Stimulated activated naive B cell treated with anti-CD40 and anti-IgM and Interleukin-4, amounts not matched to agents 10 μg/mL and 1 μg/mL and 100 μg/mL, for 72 hours (primary cell): ENCODE measurements around the gene FLT4.

ENCODE experiments used
- ATAC-seq, 2 donors: fragments of 150-1000 bp; cut with Tn5 transposase; replicated peaks; 2 replicates each; pipeline ENCODE4 v1.10.0; 2021; ENCODE audit warnings: moderate library complexity in 1 of 2
- DNase-seq: peaks from one replicate; pipeline ENCODE4 v3.0.0; 2021
- H3K27ac Mint-ChIP-seq: one replicate; pipeline ENCODE4 v1.8.0; 2022; ENCODE audit warnings: mild to moderate bottlenecking, mixed read lengths
- H3K27me3 Mint-ChIP-seq, 2 donors: one replicate each; pipeline ENCODE4 v1.8.0; 2022; ENCODE audit warnings: mixed read lengths in 2 of 2
- H3K36me3 Mint-ChIP-seq, 2 donors: one replicate each; pipeline ENCODE4 v1.8.0; 2022; ENCODE audit warnings: mixed read lengths in 2 of 2, mild to moderate bottlenecking in 1 of 2
- H3K4me1 Mint-ChIP-seq, 2 donors: one replicate each; pipeline ENCODE4 v1.8.0; 2022; ENCODE audit warnings: mixed read lengths in 2 of 2, mild to moderate bottlenecking in 1 of 2
- H3K4me3 Mint-ChIP-seq, 2 donors: one replicate each; pipeline ENCODE4 v1.8.0; 2022; ENCODE audit warnings: mild to moderate bottlenecking in 2 of 2, mixed read lengths in 2 of 2, moderate library complexity in 1 of 2
- H3K9me3 Mint-ChIP-seq, 2 donors: one replicate each; pipeline ENCODE4 v1.8.0; 2022; ENCODE audit warnings: mixed read lengths in 2 of 2, mild to moderate bottlenecking in 1 of 2

Gene FLT4

DNA sequence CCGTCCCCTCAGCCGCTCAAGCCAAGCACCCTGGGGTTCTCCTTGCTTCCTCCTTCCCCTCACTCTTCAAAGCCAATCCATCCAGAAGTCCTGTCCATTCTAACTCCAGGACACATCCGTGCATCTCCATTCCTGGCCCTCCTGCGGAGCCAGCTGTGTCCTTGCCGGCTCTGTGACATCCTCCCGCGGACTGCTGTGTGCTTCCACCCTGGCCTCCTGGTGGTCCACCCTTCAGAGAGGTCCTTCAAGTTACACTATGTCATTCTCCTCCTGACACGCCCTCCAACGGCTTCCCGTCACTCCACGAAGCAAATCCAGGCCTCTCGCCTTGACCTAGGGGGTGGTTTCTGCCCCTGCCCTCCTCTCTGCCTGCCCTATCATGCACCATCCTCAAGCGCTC is 45.1 kb downstream of the FLT4 start:
- H3K36me3 Mint-ChIP-seq, result no peaks in the 10 kb centered on the region
- H3K9me3 Mint-ChIP-seq, result no peaks in the 10 kb centered on the region
- no peaks in the 10 kb centered on the region for H3K4me1 Mint-ChIP-seq
- no peak for DNase-seq
- no peak for ATAC-seq
- peaks cover 0 to 5% of the 10 kb centered on the region in 2 donors for H3K27me3 Mint-ChIP-seq
- H3K4me3 Mint-ChIP-seq, result no peak overlapping the region
- H3K27ac Mint-ChIP-seq, result no peak overlapping the region

DNA sequence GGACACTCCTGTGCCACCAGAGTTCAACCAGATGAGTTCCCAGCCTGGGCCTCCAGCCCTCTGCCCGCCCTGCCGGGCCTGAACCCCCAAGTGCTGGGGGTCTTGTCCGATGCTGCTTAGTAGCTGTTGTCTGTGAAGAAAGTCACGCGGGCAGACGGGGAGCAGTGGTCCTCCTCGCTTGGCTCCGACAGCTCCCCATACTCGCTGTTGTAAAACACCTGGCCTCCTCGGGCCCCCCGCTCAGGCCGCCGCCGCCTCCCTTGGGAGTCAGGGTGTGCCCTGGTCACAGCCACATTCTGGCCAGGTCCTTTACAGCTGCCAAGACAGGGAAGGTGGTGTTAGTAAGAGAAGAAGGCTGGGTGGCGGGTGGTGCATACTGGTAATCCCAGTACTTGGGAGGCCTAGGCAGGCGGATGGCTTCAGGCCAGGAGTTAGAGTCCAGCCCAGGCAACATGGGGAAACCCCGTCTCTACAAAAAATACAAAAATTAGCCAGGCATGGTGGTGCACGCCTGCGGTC is 46.3 kb downstream of the FLT4 start:
- Mint-ChIP-seq H3K4me1 (no peaks in the 10 kb centered on the region), H3K9me3 (no peaks in the 10 kb centered on the region), H3K36me3 (no peaks in the 10 kb centered on the region), H3K27me3 (peaks cover 0 to 5% of the 10 kb centered on the region in 2 donors), H3K27ac (no peak overlapping the region), H3K4me3 (no peak overlapping the region)
- ATAC-seq (no peak), DNase-seq (no peak)

- Mint-ChIP-seq H3K4me1 (no peaks in the 10 kb centered on the region), H3K36me3 (no peaks in the 10 kb centered on the region), H3K27ac (no peak overlapping the region), H3K9me3 (no peaks in the 10 kb centered on the region), H3K4me3 (no peak overlapping the region), H3K27me3 (peaks cover 0 to 5% of the 10 kb centered on the region in 2 donors)
- no peak for DNase-seq
- no peak for ATAC-seq
Observed at GRCh38 chr5:180602481-180603075, 46.8 kb downstream of the FLT4 start.

DNA sequence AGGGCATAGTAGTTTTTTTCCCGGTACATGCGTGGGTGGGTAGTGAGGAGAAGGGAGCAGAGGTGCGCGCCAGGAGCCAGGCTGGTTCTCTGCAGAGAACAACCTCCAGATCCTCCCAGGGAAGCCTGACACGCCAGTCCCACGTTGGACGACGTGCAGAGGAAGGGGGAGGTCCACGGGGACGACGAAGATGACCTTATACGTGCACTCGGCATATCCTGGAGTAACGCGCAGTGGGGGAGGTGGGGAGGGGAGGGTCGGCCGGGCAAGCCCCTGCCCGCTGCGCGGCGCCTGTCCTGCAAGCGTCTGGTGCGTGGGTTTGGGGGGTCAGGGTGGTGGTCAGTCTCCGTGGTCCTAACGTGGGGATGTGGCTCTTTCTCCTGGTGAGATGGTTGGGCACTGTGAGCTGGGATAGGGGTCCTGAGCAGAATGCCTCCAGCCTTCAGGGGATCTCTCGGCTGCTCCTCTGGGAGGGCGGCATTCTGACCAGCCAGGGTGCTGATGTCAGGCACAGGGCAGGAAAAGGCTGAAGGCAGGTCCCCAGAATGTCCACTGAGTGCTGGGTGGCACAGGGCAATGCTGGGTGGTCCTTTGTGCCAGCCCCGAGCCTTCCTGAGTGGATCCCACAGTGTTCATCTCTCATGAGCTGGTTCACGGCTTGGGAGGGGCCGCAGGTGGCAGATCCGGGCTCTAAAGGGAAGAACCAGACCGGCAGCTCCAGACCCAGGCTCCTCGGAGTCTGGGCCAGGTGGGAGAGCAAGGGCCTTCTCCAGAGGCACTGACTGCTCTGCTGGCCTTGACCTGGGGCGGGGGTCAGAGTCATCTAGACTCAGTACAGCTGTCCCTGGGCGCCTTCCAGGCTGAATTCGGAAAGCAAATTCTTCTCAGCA is 47.6 kb downstream of the FLT4 start:
- ATAC-seq (no peak), DNase-seq (no peak)
- H3K27ac Mint-ChIP-seq, result no peak overlapping the region
- no peak overlapping the region for H3K4me3 Mint-ChIP-seq
- no peaks in the 10 kb centered on the region for H3K9me3 Mint-ChIP-seq
- H3K27me3 Mint-ChIP-seq, result peaks cover 0 to 5% of the 10 kb centered on the region in 2 donors
- H3K4me1 Mint-ChIP-seq, result no peaks in the 10 kb centered on the region
- no peaks in the 10 kb centered on the region for H3K36me3 Mint-ChIP-seq

DNA sequence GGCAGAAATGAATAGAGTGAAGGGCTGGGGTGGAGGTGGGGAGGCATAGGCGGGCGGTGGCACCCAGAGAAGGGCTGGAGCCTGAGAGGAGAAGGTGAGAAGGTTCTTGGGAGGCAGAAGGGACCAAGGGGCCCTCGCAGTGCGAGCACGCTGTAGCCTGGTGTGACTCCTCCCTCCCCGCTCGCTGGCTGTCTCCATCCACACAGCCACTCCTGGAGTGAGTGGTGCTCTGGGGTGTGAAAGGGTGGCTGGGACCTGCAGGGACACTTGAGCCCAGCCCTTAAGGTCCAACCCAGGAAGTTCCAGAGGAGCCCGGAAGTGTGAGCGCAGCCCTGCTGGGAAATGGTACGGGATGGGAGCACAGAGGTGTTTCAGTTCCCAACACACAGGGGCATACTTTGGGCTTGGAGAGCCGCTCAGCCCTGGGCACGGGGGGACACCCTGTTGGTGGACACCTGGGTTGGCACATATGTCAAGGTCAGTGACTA is 48.8 kb downstream of the FLT4 start:
- DNase-seq, result no peak
- Mint-ChIP-seq H3K4me1 (no peaks in the 10 kb centered on the region), H3K27ac (no peak overlapping the region), H3K4me3 (no peak overlapping the region), H3K9me3 (no peaks in the 10 kb centered on the region), H3K36me3 (no peaks in the 10 kb centered on the region), H3K27me3 (peaks cover 0 to 5% of the 10 kb centered on the region in 2 donors)
- no peak for ATAC-seq

- ATAC-seq (no peak), DNase-seq (no peak)
- Mint-ChIP-seq H3K27ac (no peak overlapping the region), H3K4me1 (no peaks in the 10 kb centered on the region), H3K9me3 (no peaks in the 10 kb centered on the region), H3K4me3 (no peak overlapping the region), H3K27me3 (peaks cover 0 to 5% of the 10 kb centered on the region in 2 donors), H3K36me3 (no peaks in the 10 kb centered on the region)
Observed at GRCh38 chr5:180599981-180600553, 49.3 kb downstream of the FLT4 start.

DNA sequence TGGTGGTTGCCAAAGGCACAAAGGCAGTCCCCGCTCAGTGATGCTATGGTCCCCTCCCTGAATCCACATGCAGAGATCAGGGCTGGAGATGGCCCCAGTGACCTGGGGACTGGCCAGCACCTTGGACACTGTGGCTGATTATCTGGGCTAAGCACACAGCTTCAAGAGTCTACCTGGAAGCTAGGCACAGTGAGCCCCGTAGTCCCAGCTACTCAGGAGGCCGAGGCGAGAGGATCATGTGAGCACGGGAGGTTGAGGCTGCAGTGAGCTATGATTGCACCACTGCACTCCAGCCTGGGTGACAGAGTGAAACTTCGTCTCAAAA is 49.8 kb downstream of the FLT4 start:
- Mint-ChIP-seq H3K27me3 (peaks cover 0 to 6% of the 10 kb centered on the region in 2 donors), H3K27ac (no peak overlapping the region), H3K4me3 (no peak overlapping the region), H3K4me1 (no peaks in the 10 kb centered on the region), H3K36me3 (no peaks in the 10 kb centered on the region), H3K9me3 (peaks cover 0 to 2% of the 10 kb centered on the region in 2 donors)
- DNase-seq (no peak), ATAC-seq (no peak)

DNA sequence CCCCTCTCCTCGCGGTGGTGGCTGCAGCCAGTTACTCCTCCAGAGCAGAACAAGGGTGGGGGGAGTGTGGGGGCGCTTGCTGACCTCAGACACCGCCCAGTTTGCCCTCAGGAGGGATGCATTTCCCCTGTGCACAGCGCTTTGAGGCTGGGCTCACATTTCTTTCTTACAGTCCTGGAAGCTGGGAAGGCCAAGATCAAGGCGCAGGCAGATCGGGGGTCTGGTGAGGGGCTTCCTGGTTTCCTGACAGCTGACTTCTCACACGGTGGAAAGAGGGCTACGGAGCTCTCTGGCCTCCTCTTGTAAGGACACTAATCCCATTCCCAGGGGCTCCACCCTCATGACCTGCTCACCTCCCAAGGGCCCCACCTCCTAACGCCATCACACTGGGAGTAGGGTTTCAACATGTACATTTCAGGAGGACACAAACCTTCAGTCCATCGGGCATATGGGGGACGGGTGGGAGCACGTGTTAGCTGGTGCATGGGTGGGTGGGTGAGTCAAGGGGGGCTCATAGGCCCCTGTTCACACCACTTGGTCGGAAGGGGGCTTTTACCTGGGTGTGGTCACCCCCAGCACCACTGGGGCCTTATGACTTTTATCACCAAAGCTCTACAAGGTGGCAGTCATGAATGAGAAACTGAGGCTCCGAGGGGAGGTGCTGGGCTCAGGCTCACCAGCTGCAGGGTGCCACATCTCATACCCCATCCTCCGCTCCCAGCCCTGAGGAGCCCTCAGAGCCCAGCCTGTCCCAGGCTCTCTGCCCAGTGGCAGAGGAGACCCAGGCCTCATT is 50.4 kb downstream of the FLT4 start:
- Mint-ChIP-seq H3K4me3 (no peak overlapping the region), H3K9me3 (peaks cover 0 to 2% of the 10 kb centered on the region in 2 donors), H3K27ac (no peak overlapping the region), H3K36me3 (no peaks in the 10 kb centered on the region), H3K4me1 (no peaks in the 10 kb centered on the region), H3K27me3 (peaks cover 2 to 11% of the 10 kb centered on the region in 2 donors)
- ATAC-seq (no peak), DNase-seq (no peak)

GRCh38 chr5:180598316-180598701 is 51.1 kb downstream of the FLT4 start:
- no peak for ATAC-seq
- Mint-ChIP-seq H3K9me3 (peaks cover 0 to 2% of the 10 kb centered on the region in 2 donors), H3K36me3 (no peaks in the 10 kb centered on the region), H3K27me3 (peaks cover 8 to 16% of the 10 kb centered on the region in 2 donors), H3K4me1 (no peaks in the 10 kb centered on the region), H3K27ac (no peak overlapping the region), H3K4me3 (no peak overlapping the region)
- no peak for DNase-seq

- Mint-ChIP-seq H3K36me3 (no peaks in the 10 kb centered on the region), H3K4me1 (peaks cover 0 to 3% of the 10 kb centered on the region in 2 donors), H3K27me3 (peaks cover 24 to 30% of the 10 kb centered on the region in 2 donors), H3K4me3 (no peak overlapping the region), H3K27ac (no peak overlapping the region), H3K9me3 (peaks cover 0 to 2% of the 10 kb centered on the region in 2 donors)
- no peak for ATAC-seq
- no peak for DNase-seq
Observed at GRCh38 chr5:180596668-180597231, 52.6 kb downstream of the FLT4 start.

DNA sequence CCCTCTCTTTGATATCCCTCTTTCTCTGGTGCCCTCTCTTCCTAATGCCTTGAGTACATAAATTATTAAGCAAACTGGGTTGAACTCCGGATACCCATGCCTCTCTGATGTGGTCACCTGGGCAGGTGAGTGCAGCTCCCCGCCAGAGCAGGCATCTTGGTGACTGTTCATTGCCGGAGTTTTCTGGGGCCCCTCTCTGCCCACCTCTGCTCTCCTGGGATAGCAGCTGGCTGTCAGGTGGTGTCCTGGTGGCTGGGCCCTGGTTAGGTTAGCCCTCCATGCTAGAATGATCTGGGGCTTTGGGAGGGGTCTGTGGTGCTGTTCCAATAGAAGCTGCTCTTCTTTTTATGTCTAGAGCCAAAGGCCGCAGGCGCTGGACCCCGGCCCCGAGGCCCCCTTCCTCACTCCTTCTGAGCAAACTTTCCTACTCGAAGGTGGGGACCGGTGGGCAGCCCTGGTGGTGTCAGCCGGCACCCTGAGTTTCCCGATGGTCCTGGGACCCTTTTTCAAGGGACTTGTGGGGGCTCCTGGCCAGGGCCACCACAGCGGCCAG is 53.2 kb downstream of the FLT4 start:
- peaks cover 24 to 30% of the 10 kb centered on the region in 2 donors for H3K27me3 Mint-ChIP-seq
- H3K9me3 Mint-ChIP-seq, result peaks cover 0 to 2% of the 10 kb centered on the region in 2 donors
- no peak overlapping the region for H3K27ac Mint-ChIP-seq
- ATAC-seq, result no peak
- H3K4me3 Mint-ChIP-seq, result no peak overlapping the region
- DNase-seq, result no peak
- H3K36me3 Mint-ChIP-seq, result no peaks in the 10 kb centered on the region
- peaks cover 0 to 3% of the 10 kb centered on the region in 2 donors for H3K4me1 Mint-ChIP-seq

DNA sequence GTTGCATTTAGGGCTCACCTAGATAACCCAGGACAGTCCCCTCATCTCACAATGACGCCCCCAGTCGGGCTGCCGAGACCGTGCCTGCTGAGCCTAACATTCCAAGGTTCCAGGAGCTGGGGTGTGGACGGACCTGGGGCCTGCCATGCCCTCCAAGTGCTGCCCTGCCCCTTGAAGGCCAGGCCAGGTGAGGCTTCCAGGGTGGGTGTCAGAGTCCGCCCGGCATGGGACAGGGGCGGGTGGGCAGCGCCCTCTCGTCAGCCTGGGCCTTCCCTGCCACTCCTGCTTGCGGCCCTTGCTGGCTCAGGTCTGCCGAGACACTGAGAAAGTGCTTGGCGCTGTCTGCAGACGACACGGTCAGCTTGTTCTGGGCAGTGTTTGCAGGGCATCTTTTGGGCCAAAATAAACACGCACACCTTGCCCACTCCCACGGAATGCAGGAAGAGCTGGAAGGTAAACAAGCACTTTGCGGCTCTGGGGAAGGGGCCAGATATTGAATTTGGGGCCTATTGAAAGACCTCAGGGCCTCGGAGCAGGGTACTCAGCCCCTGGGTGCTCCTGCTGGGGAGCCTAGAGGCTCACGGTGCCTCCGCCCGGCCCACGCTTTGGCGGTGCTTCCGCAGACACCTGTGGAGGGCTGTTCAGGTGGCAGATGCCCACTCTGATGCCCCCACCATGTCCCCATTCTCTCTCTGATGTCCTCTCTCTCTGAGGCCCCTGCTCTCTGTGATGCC is 53.9 kb downstream of the FLT4 start:
- H3K27ac Mint-ChIP-seq, result no peak overlapping the region

DNA sequence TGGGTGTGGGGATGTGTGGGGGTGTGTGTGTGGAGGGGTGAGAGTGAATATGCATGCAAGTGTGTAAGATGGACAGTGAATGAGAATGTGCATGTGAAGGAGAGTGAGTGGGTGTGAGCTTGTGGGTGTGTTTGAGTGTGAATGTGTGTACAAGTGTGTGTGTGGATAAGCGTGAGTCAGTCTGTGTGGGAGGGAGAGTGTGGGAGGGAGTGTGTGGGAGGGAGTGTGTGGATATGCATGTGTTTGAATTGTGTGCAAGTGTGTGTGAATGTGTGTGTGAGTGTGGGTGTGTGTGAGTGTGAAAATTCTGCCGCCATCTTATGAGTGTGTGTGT is 54.4 kb downstream of the FLT4 start:
- ATAC-seq (no peak), DNase-seq (no peak)
- H3K27me3 Mint-ChIP-seq, result peaks cover 26 to 31% of the 10 kb centered on the region in 2 donors
- no peak overlapping the region for H3K27ac Mint-ChIP-seq
- H3K4me1 Mint-ChIP-seq, result peaks cover 0 to 3% of the 10 kb centered on the region in 2 donors
- H3K36me3 Mint-ChIP-seq, result no peaks in the 10 kb centered on the region
- peaks cover 0 to 2% of the 10 kb centered on the region in 2 donors for H3K9me3 Mint-ChIP-seq
- H3K4me3 Mint-ChIP-seq, result no peak overlapping the region

More for the DNA sequence above, 53.9 kb downstream of the FLT4 start:
- H3K27me3 Mint-ChIP-seq, result peaks cover 26 to 30% of the 10 kb centered on the region in 2 donors
- DNase-seq (no peak), ATAC-seq (no peak)
- peaks cover 0 to 3% of the 10 kb centered on the region in 2 donors for H3K4me1 Mint-ChIP-seq
- peaks cover 0 to 2% of the 10 kb centered on the region in 2 donors for H3K9me3 Mint-ChIP-seq
- H3K36me3 Mint-ChIP-seq, result no peaks in the 10 kb centered on the region
- no peak overlapping the region for H3K4me3 Mint-ChIP-seq
